NB4 (cell line): Measurements from ENCODE around the gene ABCG1.

Source experiments
- MYC ChIP-seq: IDR thresholded peaks from 2 replicates; pipeline ENCODE4 v1.6.1; 2011; ENCODE audit warnings: low read depth, low read length
- POLR2A ChIP-seq: IDR thresholded peaks from 2 replicates; pipeline ENCODE4 v1.6.1; 2011; ENCODE audit warnings: mild to moderate bottlenecking; ENCODE audit not compliant: insufficient read length; ENCODE audit errors: extremely low read depth
- TF ChIP-seq, protein P1 (sequence below): IDR thresholded peaks from one replicate; pipeline ENCODE4 v1.5.1; 2012; ENCODE audit warnings: low read depth, low read length
- TF ChIP-seq, protein P2 (sequence below): IDR thresholded peaks from 2 replicates; pipeline ENCODE4 v1.6.1; 2011; ENCODE audit warnings: low read depth, low read length

DNA sequence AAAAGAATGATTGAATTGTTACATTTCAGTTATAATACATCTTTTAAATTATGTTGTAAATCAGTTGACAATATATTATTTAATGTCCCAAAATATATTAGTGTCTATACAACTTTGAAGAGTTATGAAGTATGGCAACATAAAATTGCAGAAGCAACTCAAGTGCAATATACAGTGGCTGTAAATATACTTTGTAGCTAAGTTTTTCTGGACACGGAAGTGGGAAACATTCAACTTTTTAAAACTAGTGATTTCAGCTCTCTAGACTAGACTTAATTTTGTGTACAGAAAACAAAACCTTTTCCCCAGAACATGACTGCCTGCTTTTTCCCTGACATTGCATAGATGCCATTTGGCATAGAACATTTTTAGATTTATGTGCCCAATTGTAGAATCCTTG, 29.5 kb upstream of the ABCG1 start:
- TF ChIP-seq POLR2A, result no peak
- TF ChIP-seq, protein P1, sequence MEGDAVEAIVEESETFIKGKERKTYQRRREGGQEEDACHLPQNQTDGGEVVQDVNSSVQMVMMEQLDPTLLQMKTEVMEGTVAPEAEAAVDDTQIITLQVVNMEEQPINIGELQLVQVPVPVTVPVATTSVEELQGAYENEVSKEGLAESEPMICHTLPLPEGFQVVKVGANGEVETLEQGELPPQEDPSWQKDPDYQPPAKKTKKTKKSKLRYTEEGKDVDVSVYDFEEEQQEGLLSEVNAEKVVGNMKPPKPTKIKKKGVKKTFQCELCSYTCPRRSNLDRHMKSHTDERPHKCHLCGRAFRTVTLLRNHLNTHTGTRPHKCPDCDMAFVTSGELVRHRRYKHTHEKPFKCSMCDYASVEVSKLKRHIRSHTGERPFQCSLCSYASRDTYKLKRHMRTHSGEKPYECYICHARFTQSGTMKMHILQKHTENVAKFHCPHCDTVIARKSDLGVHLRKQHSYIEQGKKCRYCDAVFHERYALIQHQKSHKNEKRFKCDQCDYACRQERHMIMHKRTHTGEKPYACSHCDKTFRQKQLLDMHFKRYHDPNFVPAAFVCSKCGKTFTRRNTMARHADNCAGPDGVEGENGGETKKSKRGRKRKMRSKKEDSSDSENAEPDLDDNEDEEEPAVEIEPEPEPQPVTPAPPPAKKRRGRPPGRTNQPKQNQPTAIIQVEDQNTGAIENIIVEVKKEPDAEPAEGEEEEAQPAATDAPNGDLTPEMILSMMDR, result no peak
- TF ChIP-seq, protein P2, sequence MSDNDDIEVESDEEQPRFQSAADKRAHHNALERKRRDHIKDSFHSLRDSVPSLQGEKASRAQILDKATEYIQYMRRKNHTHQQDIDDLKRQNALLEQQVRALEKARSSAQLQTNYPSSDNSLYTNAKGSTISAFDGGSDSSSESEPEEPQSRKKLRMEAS, result no peak
- TF ChIP-seq MYC, result no peak
